Activated CD8-positive, alpha-beta memory T cell treated with anti-CD3 and anti-CD28 coated beads for 48 hours (primary cell): ENCODE measurements around the gene SP7.
"Not testable (repeated sequence)": the region's sequence is repeated elsewhere in the genome, so short reads cannot be mapped to it uniquely, and the experiment has no call there.

Source experiments
- DNase-seq, 3 experiments: peaks; one replicate each; pipeline ENCODE4 v3.0.0-alpha.2; 2020; ENCODE audit warnings: low read depth in 2 of 3, low spot score in 2 of 3

Gene SP7

GRCh38 chr12:53324113-53324778 is 11.9 kb downstream of the SP7 start:
- peak in 1 of 3 experiments; percentile 49 for DNase-seq

GRCh38 chr12:53320352-53321195 is 15.6 kb downstream of the SP7 start:
- no peak for DNase-seq

GRCh38 chr12:53313996-53314395 is 22.2 kb downstream of the SP7 start:
- DNase-seq = no peak

- no peak for DNase-seq
Observed at GRCh38 chr12:53308276-53308675, 27.9 kb downstream of the SP7 start.

- no peak for DNase-seq
Observed at GRCh38 chr12:53306826-53307225, 29.3 kb downstream of the SP7 start.

DNA sequence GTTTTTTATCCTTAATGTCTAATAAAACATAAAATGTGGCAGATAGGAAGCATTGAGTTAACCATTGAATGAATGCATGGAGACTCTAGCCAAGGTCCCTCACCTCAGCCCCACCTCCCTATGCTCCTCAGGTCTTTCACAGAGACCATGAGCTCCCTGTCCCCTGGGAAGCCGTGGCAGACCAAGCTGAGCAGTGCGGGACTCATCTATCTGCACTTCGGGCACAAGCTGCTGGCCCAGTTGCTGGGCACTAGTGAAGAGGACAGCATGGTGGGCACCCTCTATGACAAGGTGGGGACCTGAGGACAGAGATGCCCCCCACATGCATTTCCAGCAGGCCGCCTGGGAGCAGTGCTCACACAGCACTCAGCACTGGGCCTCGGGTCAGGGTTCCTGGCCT is 33.3 kb downstream of the SP7 start:
- no peak for DNase-seq

DNA sequence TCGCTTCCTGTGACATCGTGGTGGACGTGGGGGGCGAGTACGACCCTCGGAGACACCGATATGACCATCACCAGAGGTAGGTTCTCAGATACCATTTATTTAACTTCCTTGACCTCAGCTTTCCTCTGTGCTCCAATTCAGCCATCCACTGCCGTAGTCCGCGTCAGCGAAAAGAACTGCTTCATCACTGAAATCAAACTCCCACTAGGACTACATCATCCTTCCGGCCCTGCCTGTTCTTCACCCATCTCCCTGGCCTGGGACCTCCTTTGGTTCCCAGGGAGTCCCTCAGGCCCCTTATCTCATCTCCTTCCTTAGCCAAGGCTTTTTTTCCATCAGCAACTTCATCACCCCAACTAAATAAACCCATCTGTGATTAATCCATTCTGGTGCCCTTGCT is 36.0 kb downstream of the SP7 start:
- no peak for DNase-seq

- peak; percentile 58 to 64 (median 63) for DNase-seq
Observed at GRCh38 chr12:53299454-53300180, 36.5 kb downstream of the SP7 start, which contains the start of gene MYG1. TSS of gene MYG1 (plus strand) at chr12:53299695. CDS start at chr12:53299738, 43 bp downstream.

DNA sequence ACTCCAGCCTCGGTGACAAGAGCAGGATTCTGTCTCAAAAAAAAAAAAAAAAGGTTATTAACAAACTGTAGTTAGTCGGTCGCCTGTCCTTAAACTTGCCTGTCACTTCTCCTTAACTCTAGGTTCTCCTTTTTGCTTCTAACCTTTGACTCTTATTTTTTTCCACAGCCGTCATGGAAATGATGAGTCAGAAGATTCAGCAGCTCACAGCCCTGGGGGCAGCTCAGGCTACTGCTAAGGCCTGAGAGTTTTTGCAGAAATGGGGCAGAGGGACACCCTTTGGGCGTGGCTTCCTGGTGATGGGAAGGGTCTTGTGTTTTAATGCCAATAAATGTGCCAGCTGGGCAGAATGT is 37.1 kb downstream of the SP7 start:
- peak in 1 of 3 experiments; percentile 14 for DNase-seq

DNA sequence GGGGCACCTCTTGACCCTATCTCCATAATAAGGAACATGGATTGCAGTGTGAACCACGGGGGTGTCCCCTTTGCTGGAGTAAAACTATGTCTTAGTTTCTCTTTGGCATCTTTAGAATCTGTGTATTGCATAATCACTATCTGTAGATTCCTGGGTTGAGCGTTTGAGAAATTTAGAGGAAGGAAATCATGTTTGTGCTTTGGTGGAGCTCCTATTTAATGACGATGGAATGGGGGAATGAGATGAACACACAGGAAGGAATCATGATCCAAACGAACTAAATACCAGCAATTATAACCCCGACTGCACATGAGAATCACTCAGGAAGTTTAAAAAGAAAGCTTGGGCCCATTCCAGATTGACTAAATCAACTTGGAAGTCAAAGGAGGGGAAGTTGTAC is 38.0 kb downstream of the SP7 start:
- DNase-seq = no peak

- DNase-seq = not testable (repeated sequence)
Observed at GRCh38 chr12:53297106-53297505, 39.0 kb downstream of the SP7 start.

DNA sequence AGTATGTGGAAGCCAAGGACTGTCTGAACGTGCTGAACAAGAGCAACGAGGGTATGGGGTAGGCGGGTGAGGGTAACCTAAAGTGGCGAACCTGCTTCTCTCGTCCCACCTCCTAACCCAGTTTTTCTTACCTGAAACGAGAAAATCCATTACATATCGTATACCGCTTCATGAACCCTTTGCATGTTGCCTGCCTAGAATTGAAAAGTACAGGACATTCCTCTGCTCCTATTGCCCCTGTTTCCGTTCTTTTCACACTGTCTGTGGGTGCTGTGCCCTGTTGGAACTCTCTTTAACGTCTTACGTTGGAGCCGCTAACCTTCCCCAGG is 40.3 kb downstream of the SP7 start:
- DNase-seq = no peak

DNA sequence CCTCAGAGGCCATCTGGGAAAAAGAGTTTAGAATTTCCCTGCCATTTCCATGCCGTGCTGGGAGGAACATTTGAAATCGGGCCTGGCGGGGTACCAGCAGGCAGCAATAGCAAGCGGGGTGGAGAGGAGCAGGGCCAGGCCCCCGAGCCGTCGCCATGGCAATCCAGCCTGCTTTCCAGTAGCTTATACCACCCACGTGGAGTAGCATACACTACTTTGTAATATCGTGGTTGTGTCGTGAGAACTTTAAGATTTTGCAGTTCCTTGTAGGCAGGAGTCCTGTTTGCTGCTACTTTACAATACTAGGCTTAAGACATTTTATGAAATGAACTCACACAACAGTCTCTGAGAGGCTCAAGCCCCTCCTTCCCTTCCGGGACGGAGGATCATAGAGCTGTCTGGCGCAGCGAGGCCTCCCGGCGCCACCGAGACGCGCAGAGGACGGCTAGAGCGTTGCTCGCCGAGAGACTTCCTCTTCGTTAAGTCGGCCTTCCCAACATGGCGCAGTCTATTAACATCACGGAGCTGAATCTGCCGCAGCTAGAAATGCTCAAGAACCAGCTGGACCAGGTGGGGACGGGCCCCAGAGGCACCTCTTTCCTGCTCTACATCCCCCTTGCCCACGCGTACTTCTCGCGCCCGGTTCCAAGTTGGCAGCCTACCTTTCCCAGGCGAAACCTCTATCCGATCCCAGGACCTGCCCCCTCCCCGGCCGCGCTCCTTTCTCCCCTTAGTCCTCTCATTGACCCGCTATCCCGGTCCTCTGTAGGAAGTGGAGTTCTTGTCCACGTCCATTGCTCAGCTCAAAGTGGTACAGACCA is 40.9 kb downstream of the SP7 start, which contains the start of gene PFDN5:
Gene PFDN5, plus strand, starts transcription at position 473 of the 821 bp plus-strand sequence. Its CDS starts 26 bp downstream, at position 499.
- DNase-seq = peak; percentile 55 to 68 (median 67)

DNA sequence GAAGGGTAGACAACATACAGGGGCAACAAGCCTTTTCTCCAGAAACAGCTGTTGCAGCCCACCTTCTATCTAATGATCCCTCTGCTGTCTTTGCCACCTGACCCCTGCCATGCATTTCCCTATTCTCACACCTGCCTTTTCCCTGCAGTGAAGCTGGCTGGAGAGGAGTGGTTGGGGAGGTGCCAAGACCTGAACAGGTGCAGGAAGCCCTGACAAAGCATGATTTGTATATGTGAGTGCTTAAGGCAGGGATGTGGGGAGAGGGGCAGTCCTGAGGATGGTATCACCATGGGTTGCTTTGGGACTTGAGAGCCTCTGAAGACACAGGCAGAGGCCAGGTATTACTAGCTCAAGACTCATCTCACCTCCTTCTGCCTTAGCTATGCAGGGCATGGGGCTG is 43.7 kb downstream of the SP7 start:
- DNase-seq = no peak

DNA sequence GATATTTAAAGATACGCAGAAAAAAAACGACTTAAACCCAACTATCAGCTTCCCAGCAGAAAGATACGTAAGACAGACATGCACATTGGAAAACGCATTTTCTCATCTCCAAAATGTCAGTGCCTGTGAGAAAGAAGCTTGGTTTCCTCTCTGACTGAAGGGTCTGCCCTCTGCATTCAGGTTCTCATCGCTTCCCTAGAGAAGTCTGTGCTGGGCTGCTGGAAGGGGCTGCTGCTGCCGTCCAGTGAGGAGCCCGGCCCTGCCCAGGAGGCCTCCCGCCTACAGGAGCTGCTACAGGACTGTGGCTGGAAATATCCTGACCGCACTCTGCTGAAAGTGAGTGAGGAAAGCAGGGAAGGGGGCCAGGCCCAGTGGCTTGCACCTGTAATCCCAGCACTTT is 45.5 kb downstream of the SP7 start:
- DNase-seq = no peak

- DNase-seq = no peak
Observed at GRCh38 chr12:53289891-53290290, 46.3 kb downstream of the SP7 start.

- no peak for DNase-seq
Observed at GRCh38 chr12:53288322-53288721, 47.8 kb downstream of the SP7 start.

- DNase-seq = no peak
Observed at GRCh38 chr12:53287741-53288216, 48.4 kb downstream of the SP7 start.

DNA sequence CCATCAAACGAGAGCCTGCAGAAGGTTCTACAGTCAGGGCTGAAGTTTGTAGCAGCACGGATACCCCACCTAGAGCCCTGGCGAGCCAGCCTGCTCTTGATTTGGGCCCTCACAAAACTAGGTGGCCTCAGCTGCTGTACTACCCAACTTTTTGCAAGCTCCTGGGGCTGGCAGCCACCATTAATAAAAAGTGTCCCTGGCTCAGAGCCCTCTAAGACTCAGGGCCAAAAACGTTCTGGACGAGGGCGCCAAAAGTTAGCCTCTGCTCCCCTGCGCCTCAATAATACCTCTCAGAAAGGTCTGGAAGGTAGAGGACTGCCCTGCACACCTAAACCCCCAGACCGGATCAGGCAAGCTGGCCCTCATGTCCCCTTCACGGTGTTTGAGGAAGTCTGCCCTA is 49.7 kb downstream of the SP7 start:
- no peak for DNase-seq

DNA sequence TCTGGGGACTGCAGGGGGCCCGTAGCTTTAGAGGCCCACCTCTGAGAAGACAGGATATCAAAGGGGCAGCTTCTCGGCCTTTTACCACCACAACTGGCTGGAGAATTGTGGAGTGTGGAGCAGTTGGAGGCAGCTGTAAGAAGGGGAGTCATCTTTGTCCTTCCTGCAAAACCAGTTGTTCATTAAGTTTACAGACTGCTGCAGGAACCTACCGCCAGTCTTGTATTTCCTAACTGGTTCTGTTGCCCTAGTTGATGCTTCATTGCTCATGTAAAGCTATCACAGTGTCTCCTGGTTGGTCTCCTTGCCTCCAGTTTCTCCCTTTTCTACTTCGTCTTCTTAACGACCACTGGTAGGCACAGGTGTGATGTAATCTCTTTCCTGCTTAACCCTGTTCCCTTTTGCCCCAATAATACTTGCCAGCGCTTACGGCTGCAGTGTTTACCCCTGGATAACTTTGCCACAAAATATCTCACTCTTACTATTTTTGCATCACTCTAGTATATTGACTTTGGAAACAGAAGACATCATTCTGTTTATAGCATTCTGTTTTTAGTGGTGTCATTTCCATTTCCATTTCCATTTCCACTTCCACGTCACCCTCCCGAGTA is 56.2 kb downstream of the SP7 start:
- DNase-seq = no peak
